Gastroesophageal sphincter (tissue), 3 donors: Measurements from ENCODE around the gene IGF2BP1.

Source experiments
- EP300 ChIP-seq: sonication (generic); formaldehyde crosslinking; IDR thresholded peaks from one replicate; pipeline ENCODE4 v1.6.1; 2017; ENCODE audit warnings: antibody characterized with exemption, mild to moderate bottlenecking
- POLR2A ChIP-seq, 2 donors: fragments of 450-650 bp; IDR thresholded peaks; one replicate each; pipeline ENCODE4 v1.6.1; 2017; ENCODE audit warnings: antibody characterized with exemption in 2 of 2, mild to moderate bottlenecking in 2 of 2, moderate library complexity in 1 of 2
- TF ChIP-seq, protein P1 (sequence below), 4 experiments: fragments of 200-600 bp in 2 of 4; fragments of 450-650 bp in 2 of 4; sonication (generic) in 1 of 4; IDR thresholded peaks; one replicate each; pipeline ENCODE4 v1.5.1; 2017 to 2019; ENCODE audit warnings: antibody characterized with exemption in 4 of 4, mild to moderate bottlenecking in 2 of 4, moderate library complexity in 2 of 4

DNA sequence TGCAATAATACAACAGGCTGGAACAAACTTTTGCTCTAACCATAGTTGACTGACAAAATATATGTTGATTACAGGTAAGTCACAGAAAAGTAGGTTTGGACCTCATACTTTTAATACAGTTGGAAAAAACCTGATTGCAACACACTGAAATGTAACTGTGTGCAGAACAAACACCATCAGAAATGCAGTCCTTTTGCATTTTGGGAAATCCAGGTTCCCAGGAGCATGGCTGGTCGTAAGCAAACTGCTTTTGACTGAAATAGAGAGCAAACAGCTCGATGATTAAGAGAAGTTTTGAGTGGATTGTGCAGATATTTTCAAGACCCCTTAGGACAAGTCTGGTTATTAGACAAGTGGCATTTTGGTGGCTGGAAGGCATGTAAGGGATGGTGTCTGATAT, 8.0 kb downstream of the IGF2BP1 start:
- TF ChIP-seq, protein P1, sequence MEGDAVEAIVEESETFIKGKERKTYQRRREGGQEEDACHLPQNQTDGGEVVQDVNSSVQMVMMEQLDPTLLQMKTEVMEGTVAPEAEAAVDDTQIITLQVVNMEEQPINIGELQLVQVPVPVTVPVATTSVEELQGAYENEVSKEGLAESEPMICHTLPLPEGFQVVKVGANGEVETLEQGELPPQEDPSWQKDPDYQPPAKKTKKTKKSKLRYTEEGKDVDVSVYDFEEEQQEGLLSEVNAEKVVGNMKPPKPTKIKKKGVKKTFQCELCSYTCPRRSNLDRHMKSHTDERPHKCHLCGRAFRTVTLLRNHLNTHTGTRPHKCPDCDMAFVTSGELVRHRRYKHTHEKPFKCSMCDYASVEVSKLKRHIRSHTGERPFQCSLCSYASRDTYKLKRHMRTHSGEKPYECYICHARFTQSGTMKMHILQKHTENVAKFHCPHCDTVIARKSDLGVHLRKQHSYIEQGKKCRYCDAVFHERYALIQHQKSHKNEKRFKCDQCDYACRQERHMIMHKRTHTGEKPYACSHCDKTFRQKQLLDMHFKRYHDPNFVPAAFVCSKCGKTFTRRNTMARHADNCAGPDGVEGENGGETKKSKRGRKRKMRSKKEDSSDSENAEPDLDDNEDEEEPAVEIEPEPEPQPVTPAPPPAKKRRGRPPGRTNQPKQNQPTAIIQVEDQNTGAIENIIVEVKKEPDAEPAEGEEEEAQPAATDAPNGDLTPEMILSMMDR (IDR thresholded peaks at IDR 0.05) = no peak
- TF ChIP-seq POLR2A (IDR thresholded peaks at IDR 0.05) (no peak), EP300 (no peak)
